Measurements from ENCODE around the gene TMEM9. TPM values are rescaled to one million over a fixed set of nuclear protein-coding genes. Genes with fewer than 3 reads are reported as not detected.

Gene TMEM9
- total and polyA plus RNA-seq, 2 donors (not counting 3 experiments of a cell fraction or from before 2014, with no cell fraction given): 39.3 to 96.1 TPM

GRCh38 chr1:201131398-201131797 lies 22.9 kb downstream of the TMEM9 start:
- Histone ChIP-seq H3K36me3 (ENCODE audit: control insufficient read depth in 2 of 2, extremely low read depth in 1 of 2, insufficient read depth in 2 of 2, low read length in 2 of 2) (peaks cover 0 to 4% of the 10 kb centered on the region in 2 experiments), H3K27me3 (ENCODE audit: control insufficient read depth in 2 of 2, insufficient read depth in 2 of 2, low read length in 2 of 2) (no peaks in the 10 kb centered on the region), H3K4me2 (ENCODE audit: insufficient read depth, low read length) (no peak overlapping the region), H3K9me3 (replicated peaks; ENCODE audit: control insufficient read depth, insufficient read depth, low read length) (no peaks in the 10 kb centered on the region), H4K20me1 (replicated peaks; ENCODE audit: control insufficient read depth, extremely low read depth, insufficient read depth, low read length) (no peaks in the 10 kb centered on the region), H3K4me1 (ENCODE audit: control insufficient read depth, extremely low read depth, insufficient read depth, low read length) (no peaks in the 10 kb centered on the region), H3K79me2 (ENCODE audit: control insufficient read depth, insufficient read depth, low read length) (no peaks in the 10 kb centered on the region), H3K9ac (replicated peaks; ENCODE audit: extremely low read depth, insufficient read depth, low read length) (no peak overlapping the region), H3K9me1 (replicated peaks; ENCODE audit: control insufficient read depth, extremely low read depth, insufficient read depth, low read length) (no peaks in the 10 kb centered on the region), H3K27ac (ENCODE audit: insufficient read depth, low read depth, low read length) (no peak overlapping the region), H3K4me3 (replicated peaks in 1 of 3; ENCODE audit: insufficient read depth in 1 of 3, low read depth in 1 of 3, low read length in 3 of 3) (no peak overlapping the region), H2AFZ (ENCODE audit: low read depth, low read length) (no peak overlapping the region)
- no peak for FAIRE-seq
- CTCF ChIA-PET: no interaction called here
- DNase-seq (ENCODE audit: low read depth, low spot score): no peak
- no peak for TF ChIP-seq MYC (IDR thresholded peaks at IDR 0.05; ENCODE audit: low read depth, low read length)
- TF ChIP-seq CTCF (IDR thresholded peaks at IDR 0.05; ENCODE audit: extremely low read depth in 1 of 2, insufficient read depth in 1 of 2, low read depth in 1 of 2, low read length in 2 of 2): no peak
- TF ChIP-seq MAX (IDR thresholded peaks at IDR 0.05; ENCODE audit: insufficient read depth, insufficient read length): no peak
- TF ChIP-seq POLR2AphosphoS5 (IDR thresholded peaks at IDR 0.05; ENCODE audit: insufficient read depth, low read depth, low read length): no peak
- TF ChIP-seq POLR2A (IDR thresholded peaks at IDR 0.05; ENCODE audit: low read depth, low read length): no peak
- no peak for TF ChIP-seq EZH2 (IDR thresholded peaks at IDR 0.05; ENCODE audit: borderline replicate concordance, low read depth, low read length, severe bottlenecking)
- TF ChIP-seq GATA2 (IDR thresholded peaks at IDR 0.05; ENCODE audit: insufficient read depth, insufficient read length, low read depth, low read length): no peak
- TF ChIP-seq FOS (IDR thresholded peaks at IDR 0.05; ENCODE audit: borderline replicate concordance, insufficient read depth, low read length): no peak
- TF ChIP-seq JUN (IDR thresholded peaks at IDR 0.05; ENCODE audit: borderline replicate concordance, insufficient read depth, insufficient read length, low read depth): no peak
- BruUV-seq (replicated peaks): no TSS peak
- intact Hi-C loops (cut with micrococcal nuclease): no loop called here
- POLR2A ChIA-PET: no interaction called here
- dilution Hi-C loops (cut with MboI; ENCODE audit: extremely low pct_ligation_motif_present, low sequenced_read_pairs): no loop called here
